ENCODE measurements around the gene CYBRD1. TPM values are rescaled to one million over a fixed set of nuclear protein-coding genes. Genes with fewer than 3 reads are reported as not detected.
A peak's percentile ranks its signal among the peaks of the same experiment; 100 is the strongest.

CYBRD1 gene
- total RNA-seq (100 to 1,000 TPM; 200 to 396 TPM), polyA plus RNA-seq (100 to 1,000 TPM; 124 to 193 TPM)
- long read RNA-seq, donor 1, full-length matches to known transcripts = 29 of 67 reads
- long read RNA-seq, donor 1, partial matches to known transcripts = 0 of 67 reads
- long read RNA-seq, donor 1, other reads (novel, unspliced or antisense) = 38 of 67 reads
- long read RNA-seq, donor 2, full-length matches to known transcripts = 86 of 131 reads
- long read RNA-seq, donor 2, partial matches to known transcripts = 8 of 131 reads
- long read RNA-seq, donor 2, other reads (novel, unspliced or antisense) = 37 of 131 reads

- Histone ChIP-seq H3K27me3 (ENCODE audit: control insufficient read depth in 1 of 2, insufficient read depth in 2 of 2, low read length in 1 of 2) (no peaks in the 10 kb centered on the region), H3K27ac (ENCODE audit: low read depth in 1 of 2, low read length in 2 of 2) (peak within 1 kb of the TSS; percentile 87 to 92), H3K36me3 (ENCODE audit: control insufficient read depth in 1 of 2, insufficient read depth in 2 of 2, low read length in 1 of 2) (no peaks in the 10 kb centered on the region), H3K4me3 (ENCODE audit: low read length in 2 of 2) (peak within 1 kb of the TSS; percentile 81 to 96), H3K9me3 (ENCODE audit: control insufficient read depth, low read length) (no peaks in the 10 kb centered on the region), H3K4me1 (ENCODE audit: control insufficient read depth in 1 of 2, insufficient read depth in 2 of 2, low read length in 2 of 2) (peaks cover 0 to 2% of the 10 kb centered on the region in 2 donors)
- intact Hi-C loops (cut with DNase I) = loop anchor here in 1 of 2 donors (2.0 kb wide), 1 partner anchor 87 kb away; the partner anchor contains the start of gene DCAF17
- ATAC-seq (ENCODE audit: low FRiP score) (peak; percentile 94), DNase-seq (peak; percentile 95 to 96)
- WGBS, 2 donors = 0 to 1% methylated on average over 45 of the region's 45 CpGs
Measured at GRCh38 chr2:171522052-171522787, at the start of gene CYBRD1. Gene CYBRD1, plus strand, starts transcription at chr2:171522474. Its CDS starts 72 bp downstream, at chr2:171522546.

- ATAC-seq (ENCODE audit: low FRiP score) (no peak), DNase-seq (no peak)
- Histone ChIP-seq H3K36me3 (ENCODE audit: control insufficient read depth in 1 of 2, insufficient read depth in 2 of 2, low read length in 1 of 2) (peaks cover 0 to 3% of the 10 kb centered on the region in 2 donors), H3K27me3 (ENCODE audit: control insufficient read depth in 1 of 2, insufficient read depth in 2 of 2, low read length in 1 of 2) (no peaks in the 10 kb centered on the region), H3K27ac (ENCODE audit: low read depth in 1 of 2, low read length in 2 of 2) (no peak overlapping the region), H3K9me3 (ENCODE audit: control insufficient read depth, low read length) (no peaks in the 10 kb centered on the region), H3K4me1 (ENCODE audit: control insufficient read depth in 1 of 2, insufficient read depth in 2 of 2, low read length in 2 of 2) (no peaks in the 10 kb centered on the region), H3K4me3 (ENCODE audit: low read length in 2 of 2) (no peak overlapping the region)
- intact Hi-C loops (cut with DNase I) = no loop called here
- WGBS, 2 donors = 15 to 32% methylated on average over 1 of the region's 1 CpG
Measured at GRCh38 chr2:171475979-171476378, 46.3 kb upstream of the CYBRD1 start.

- intact Hi-C loops (cut with DNase I) = no loop called here
- Histone ChIP-seq H3K9me3 (ENCODE audit: control insufficient read depth, low read length) (no peaks in the 10 kb centered on the region), H3K36me3 (ENCODE audit: control insufficient read depth in 1 of 2, insufficient read depth in 2 of 2, low read length in 1 of 2) (no peaks in the 10 kb centered on the region), H3K4me1 (ENCODE audit: control insufficient read depth in 1 of 2, insufficient read depth in 2 of 2, low read length in 2 of 2) (no peaks in the 10 kb centered on the region), H3K27me3 (ENCODE audit: control insufficient read depth in 1 of 2, insufficient read depth in 2 of 2, low read length in 1 of 2) (no peaks in the 10 kb centered on the region), H3K4me3 (ENCODE audit: low read length in 2 of 2) (no peak overlapping the region), H3K27ac (ENCODE audit: low read depth in 1 of 2, low read length in 2 of 2) (no peak overlapping the region)
- no peak for DNase-seq
- WGBS, 2 donors = 48 to 61% methylated on average over 1 of the region's 1 CpG
- no peak for ATAC-seq (ENCODE audit: low FRiP score)
Measured at GRCh38 chr2:171478345-171478744, 43.9 kb upstream of the CYBRD1 start.

- Histone ChIP-seq H3K36me3 (ENCODE audit: control insufficient read depth in 1 of 2, insufficient read depth in 2 of 2, low read length in 1 of 2) (no peaks in the 10 kb centered on the region), H3K27me3 (ENCODE audit: control insufficient read depth in 1 of 2, insufficient read depth in 2 of 2, low read length in 1 of 2) (no peaks in the 10 kb centered on the region), H3K9me3 (ENCODE audit: control insufficient read depth, low read length) (no peaks in the 10 kb centered on the region), H3K4me3 (ENCODE audit: low read length in 2 of 2) (no peak overlapping the region), H3K4me1 (ENCODE audit: control insufficient read depth in 1 of 2, insufficient read depth in 2 of 2, low read length in 2 of 2) (no peaks in the 10 kb centered on the region), H3K27ac (ENCODE audit: low read depth in 1 of 2, low read length in 2 of 2) (no peak overlapping the region)
- 69 to 80% methylated on average over 3 of the region's 3 CpGs for WGBS, 2 donors
- DNase-seq = no peak
- intact Hi-C loops (cut with DNase I) = no loop called here
- no peak for ATAC-seq (ENCODE audit: low FRiP score)
Measured at GRCh38 chr2:171479154-171479814, 43.0 kb upstream of the CYBRD1 start.

- no peaks in the 10 kb centered on the region for H3K4me1 ChIP-seq (ENCODE audit: control insufficient read depth in 1 of 2, insufficient read depth in 2 of 2, low read length in 2 of 2)
- no peak for DNase-seq
- H3K36me3 ChIP-seq (ENCODE audit: control insufficient read depth in 1 of 2, insufficient read depth in 2 of 2, low read length in 1 of 2) = no peaks in the 10 kb centered on the region
- WGBS, 2 donors = 89 to 91% methylated on average over 1 of the region's 1 CpG
- H3K9me3 ChIP-seq (ENCODE audit: control insufficient read depth, low read length) = no peaks in the 10 kb centered on the region
- no peak for ATAC-seq (ENCODE audit: low FRiP score)
- no peaks in the 10 kb centered on the region for H3K27me3 ChIP-seq (ENCODE audit: control insufficient read depth in 1 of 2, insufficient read depth in 2 of 2, low read length in 1 of 2)
- intact Hi-C loops (cut with DNase I) = no loop called here
- no peak overlapping the region for H3K4me3 ChIP-seq (ENCODE audit: low read length in 2 of 2)
- no peak overlapping the region for H3K27ac ChIP-seq (ENCODE audit: low read depth in 1 of 2, low read length in 2 of 2)
Measured at GRCh38 chr2:171480908-171481307, 41.4 kb upstream of the CYBRD1 start.

- H3K36me3 ChIP-seq (ENCODE audit: control insufficient read depth in 1 of 2, insufficient read depth in 2 of 2, low read length in 1 of 2) = no peaks in the 10 kb centered on the region
- H3K27ac ChIP-seq (ENCODE audit: low read depth in 1 of 2, low read length in 2 of 2) = no peak overlapping the region
- ATAC-seq (ENCODE audit: low FRiP score) (no peak), DNase-seq (no peak)
- H3K9me3 ChIP-seq (ENCODE audit: control insufficient read depth, low read length) = no peaks in the 10 kb centered on the region
- H3K27me3 ChIP-seq (ENCODE audit: control insufficient read depth in 1 of 2, insufficient read depth in 2 of 2, low read length in 1 of 2) = no peaks in the 10 kb centered on the region
- no peak overlapping the region for H3K4me3 ChIP-seq (ENCODE audit: low read length in 2 of 2)
- intact Hi-C loops (cut with DNase I) = no loop called here
- no peaks in the 10 kb centered on the region for H3K4me1 ChIP-seq (ENCODE audit: control insufficient read depth in 1 of 2, insufficient read depth in 2 of 2, low read length in 2 of 2)
Measured at GRCh38 chr2:171482308-171482707, 40.0 kb upstream of the CYBRD1 start.

GRCh38 chr2:171482877-171483276 lies 39.4 kb upstream of the CYBRD1 start:
- H3K4me1 ChIP-seq (ENCODE audit: control insufficient read depth in 1 of 2, insufficient read depth in 2 of 2, low read length in 2 of 2) = no peaks in the 10 kb centered on the region
- H3K9me3 ChIP-seq (ENCODE audit: control insufficient read depth, low read length) = no peaks in the 10 kb centered on the region
- ATAC-seq (ENCODE audit: low FRiP score) = no peak
- no peak overlapping the region for H3K4me3 ChIP-seq (ENCODE audit: low read length in 2 of 2)
- intact Hi-C loops (cut with DNase I) = no loop called here
- H3K27me3 ChIP-seq (ENCODE audit: control insufficient read depth in 1 of 2, insufficient read depth in 2 of 2, low read length in 1 of 2) = no peaks in the 10 kb centered on the region
- DNase-seq = no peak
- H3K27ac ChIP-seq (ENCODE audit: low read depth in 1 of 2, low read length in 2 of 2) = no peak overlapping the region
- H3K36me3 ChIP-seq (ENCODE audit: control insufficient read depth in 1 of 2, insufficient read depth in 2 of 2, low read length in 1 of 2) = no peaks in the 10 kb centered on the region
- 94% methylated on average over 3 of the region's 3 CpGs for WGBS, 2 donors

GRCh38 chr2:171483793-171484192 lies 38.5 kb upstream of the CYBRD1 start:
- H3K36me3 ChIP-seq (ENCODE audit: control insufficient read depth in 1 of 2, insufficient read depth in 2 of 2, low read length in 1 of 2) = no peaks in the 10 kb centered on the region
- WGBS, 2 donors = 11 to 19% methylated on average over 2 of the region's 2 CpGs
- no peaks in the 10 kb centered on the region for H3K9me3 ChIP-seq (ENCODE audit: control insufficient read depth, low read length)
- no peak overlapping the region for H3K27ac ChIP-seq (ENCODE audit: low read depth in 1 of 2, low read length in 2 of 2)
- H3K4me3 ChIP-seq (ENCODE audit: low read length in 2 of 2) = no peak overlapping the region
- H3K4me1 ChIP-seq (ENCODE audit: control insufficient read depth in 1 of 2, insufficient read depth in 2 of 2, low read length in 2 of 2) = no peaks in the 10 kb centered on the region
- H3K27me3 ChIP-seq (ENCODE audit: control insufficient read depth in 1 of 2, insufficient read depth in 2 of 2, low read length in 1 of 2) = no peaks in the 10 kb centered on the region
- ATAC-seq (ENCODE audit: low FRiP score) = no peak
- intact Hi-C loops (cut with DNase I) = no loop called here
- DNase-seq = no peak
